GM12878 (cell line): ENCODE data around the gene ATP1B1. TPM values are rescaled to one million over a fixed set of nuclear protein-coding genes. Genes with fewer than 3 reads are reported as not detected.

Experiments
- ATAC-seq: fragments of 200-7000 bp; cut with Tn5 transposase; 3 replicates; pipeline ENCODE4 v1.9.1; 2020; ENCODE audit warnings: mild to moderate bottlenecking, moderate library complexity
- BruUV-seq: library from RNA; stranded (reverse); fragments of 400-500 nt; replicated peaks from 2 replicates; lab custom pipeline; 2021; lab: Mats Ljungman, UMichigan
- CTCF ChIA-PET: fragments of 300-600 bp; sonication (Branson Sonifier 250); formaldehyde crosslinking; extraction: SDS; loops from one replicate; lab custom pipeline; 2021; ENCODE audit warnings: inconsistent platforms; lab: Yijun Ruan, JAX
- POLR2A ChIA-PET: fragments of 350-600 bp; formaldehyde crosslinking; extraction: SDS; loops from one replicate; lab custom pipeline; 2021; ENCODE audit warnings: inconsistent platforms; lab: Charles Lee
- RAD21 ChIA-PET: fragments of 300-600 bp; sonication (Branson Sonifier 250); formaldehyde crosslinking; loops from one replicate; lab custom pipeline; 2023; ENCODE audit warnings: antibody characterized with exemption; ENCODE audit not compliant: unreplicated experiment; lab: Charles Lee
- SMC1A ChIA-PET: fragments of 300-600 bp; sonication (Branson Sonifier 250); formaldehyde crosslinking; loops from one replicate; lab custom pipeline; 2023; ENCODE audit not compliant: unreplicated experiment, uncharacterized antibody; lab: Charles Lee
- DNase-seq: peaks from one replicate; pipeline ENCODE4 v3.0.0-alpha.2; 2011; ENCODE audit warnings: low read depth, low spot score
- FAIRE-seq: peaks from 3 replicates; lab custom pipeline; 2011; peaks lifted over from hg19 to GRCh38; lab: Jason Lieb, UNC
- H2AFZ ChIP-seq: 2 replicates; pipeline ENCODE4 v1.6.0; 2011; ENCODE audit warnings: low read depth, low read length, control low read depth; ENCODE audit not compliant: control insufficient read depth
- H3K27ac ChIP-seq: 2 replicates; pipeline ENCODE4 v1.5.1; 2011; ENCODE audit warnings: control low read depth; ENCODE audit not compliant: control insufficient read depth, insufficient read depth
- H3K27me3 ChIP-seq, 2 experiments: replicated peaks in 1 of 2; 2 replicates each; pipeline versions ENCODE4 v1.6.0 to v1.6.1; 2011; ENCODE audit warnings: low read length in 1 of 2; ENCODE audit not compliant: control insufficient read depth in 2 of 2, insufficient read depth in 2 of 2
- H3K36me3 ChIP-seq, 2 experiments: 2 replicates each; pipeline ENCODE4 v1.5.1; 2011; ENCODE audit warnings: low read length in 1 of 2; ENCODE audit not compliant: control insufficient read depth in 2 of 2, insufficient read depth in 2 of 2
- H3K4me1 ChIP-seq: 2 replicates; pipeline ENCODE4 v1.6.1; 2011; ENCODE audit warnings: mild to moderate bottlenecking, low read length, moderate library complexity, mixed read lengths; ENCODE audit not compliant: control insufficient read depth, insufficient read depth
- H3K4me2 ChIP-seq: 2 replicates; pipeline ENCODE4 v1.6.0; 2011; ENCODE audit warnings: control low read depth; ENCODE audit not compliant: control insufficient read depth, insufficient read depth
- H3K4me3 ChIP-seq: fragments of 200-600 bp; sonication (generic); 2 replicates; pipeline ENCODE4 v1.5.1; 2016
- H3K79me2 ChIP-seq: 2 replicates; pipeline ENCODE4 v1.6.0; 2011; ENCODE audit warnings: low read length; ENCODE audit not compliant: control insufficient read depth, insufficient read depth
- H3K9ac ChIP-seq: 2 replicates; pipeline ENCODE4 v1.8.0; 2011; ENCODE audit warnings: low read length, control low read depth, mixed read lengths; ENCODE audit not compliant: control insufficient read depth, insufficient read depth
- H3K9me3 ChIP-seq: replicated peaks from 3 replicates; pipeline ENCODE4 v1.5.1; 2011; ENCODE audit warnings: mild to moderate bottlenecking, low read length; ENCODE audit not compliant: control insufficient read depth, insufficient read depth
- H4K20me1 ChIP-seq: 2 replicates; pipeline ENCODE4 v1.6.0; 2011; ENCODE audit not compliant: control insufficient read depth, insufficient read depth
- ATF7 ChIP-seq: fragments of 450-650 bp; IDR thresholded peaks from 2 replicates; pipeline ENCODE4 v1.6.1; 2016; ENCODE audit warnings: low read depth, mild to moderate bottlenecking
- BACH1 ChIP-seq: fragments of 450-650 bp; IDR thresholded peaks from 2 replicates; pipeline ENCODE4 v1.6.1; 2017; ENCODE audit warnings: mild to moderate bottlenecking, borderline replicate concordance
- BCLAF1 ChIP-seq: fragments of 450-650 bp; IDR thresholded peaks from 2 replicates; pipeline ENCODE4 v1.6.1; 2017; ENCODE audit warnings: antibody characterized with exemption, mild to moderate bottlenecking, moderate library complexity
- CREM ChIP-seq: IDR thresholded peaks from 2 replicates; pipeline ENCODE4 v1.6.1; 2014; ENCODE audit warnings: antibody characterized with exemption, low read depth
- EGR1 ChIP-seq, 2 experiments: IDR thresholded peaks; 1 replicate in 1 of 2; 2 replicates in 1 of 2; pipeline ENCODE4 v1.6.1; 2011 to 2012; ENCODE audit warnings: low read depth in 2 of 2, low read length in 2 of 2, borderline replicate concordance in 1 of 2, mild to moderate bottlenecking in 1 of 2, moderate library complexity in 1 of 2
- IKZF1 ChIP-seq: fragments of 450-650 bp; conservative IDR thresholded peaks from 2 replicates; pipeline ENCODE4 v1.6.1; 2017; ENCODE audit warnings: antibody characterized with exemption, mild to moderate bottlenecking
- KAT2A ChIP-seq: conservative IDR thresholded peaks from 2 replicates; pipeline ENCODE4 v1.6.1; 2011; ENCODE audit warnings: low read depth, low read length; ENCODE audit not compliant: control insufficient read depth
- KDM1A ChIP-seq: fragments of 200-600 bp; sonication (generic); IDR thresholded peaks from 2 replicates; pipeline ENCODE4 v1.6.1; 2016; ENCODE audit warnings: borderline replicate concordance
- MLLT1 ChIP-seq: fragments of 450-650 bp; IDR thresholded peaks from 2 replicates; pipeline ENCODE4 v1.6.1; 2016; ENCODE audit warnings: mild to moderate bottlenecking
- NBN ChIP-seq: fragments of 450-650 bp; IDR thresholded peaks from 2 replicates; pipeline ENCODE4 v1.6.1; 2016
- RAD21 ChIP-seq: IDR thresholded peaks from 2 replicates; pipeline ENCODE4 v1.6.1; 2011; ENCODE audit warnings: mild to moderate bottlenecking, low read depth, low read length, moderate library complexity; ENCODE audit not compliant: insufficient read depth
- RAD51 ChIP-seq: fragments of 450-650 bp; IDR thresholded peaks from 2 replicates; pipeline ENCODE4 v1.6.1; 2016; ENCODE audit warnings: moderate library complexity, mild to moderate bottlenecking, inconsistent platforms
- RBBP5 ChIP-seq: fragments of 200-600 bp; sonication (generic); conservative IDR thresholded peaks from 2 replicates; pipeline ENCODE4 v1.6.1; 2016
- SIN3A ChIP-seq: IDR thresholded peaks from 2 replicates; pipeline ENCODE4 v1.6.1; 2012; ENCODE audit warnings: low read depth, low read length, improper control_type of control experiment
- SMC3 ChIP-seq: IDR thresholded peaks from 2 replicates; pipeline ENCODE4 v1.6.1; 2011; ENCODE audit warnings: low read length, improper control_type of control experiment, borderline replicate concordance
- WRNIP1 ChIP-seq: IDR thresholded peaks from 2 replicates; pipeline ENCODE4 v1.6.1; 2011; ENCODE audit warnings: low read depth, low read length, improper control_type of control experiment, borderline replicate concordance
- YBX1 ChIP-seq: fragments of 450-650 bp; IDR thresholded peaks from 2 replicates; pipeline ENCODE4 v1.6.1; 2016; ENCODE audit warnings: antibody characterized with exemption
- ZZZ3 ChIP-seq: IDR thresholded peaks from 2 replicates; pipeline ENCODE4 v1.6.1; 2011; ENCODE audit warnings: low read depth; ENCODE audit not compliant: control insufficient read depth, insufficient read length
- WGBS: methylation state at CpG from one replicate; pipeline ENCODE4 v1.1.6; 2016; ENCODE audit warnings: low lambda C conversion rate; ENCODE audit not compliant: insufficient replicate concordance, insufficient coverage; ENCODE audit errors: missing lambda C conversion rate; 5-methylcytosine and 5-hydroxymethylcytosine counted together
- in situ Hi-C: fragments of 300-500 bp; cut with MboI; formaldehyde crosslinking; loops from 9 replicates; pipeline ENCODE4 v1.14.3; 2018; ENCODE audit warnings: mixed read lengths
- intact Hi-C: fragments of 100-400 bp; cut with micrococcal nuclease; formaldehyde crosslinking; loops from one replicate; pipeline ENCODE4 v1.14.2; 2022; ENCODE audit not compliant: unreplicated experiment
- polyA plus RNA-seq, 11 experiments: library from polyadenylated mRNA; depleted of rRNA in 4 of 11; unstranded in 6 of 11; stranded (reverse) in 5 of 11; fragments of >200 nt; fragmentation: Nextera tagmentation in 4 of 11; fragmentation: Illumina TruSeq in 1 of 11; extraction: Ambion mirVana in 4 of 11; extraction: Trizol in 1 of 11; gene quantifications; 1 replicate in 1 of 11; 2 replicates in 10 of 11; pipeline versions ENCODE4 v1.2.1 to v1.2.3, GENCODE V29; 2011 to 2016; ENCODE audit warnings: inconsistent platforms in 2 of 11, missing spikeins in 2 of 11, low read depth in 1 of 11
- total RNA-seq, 4 experiments: library from RNA; depleted of rRNA in 3 of 4; stranded (reverse); fragments of >200 nt in 3 of 4; fragmentation: Illumina TruSeq in 1 of 4; extraction: Trizol in 1 of 4; gene quantifications; 2 replicates each; pipeline versions ENCODE4 v1.2.1 to v1.2.3, GENCODE V29; 2013 to 2021
- TF ChIP-seq, protein P1 (sequence below): IDR thresholded peaks from 2 replicates; pipeline ENCODE4 v1.6.1; 2011; ENCODE audit warnings: mild to moderate bottlenecking, low read depth, low read length, moderate library complexity; ENCODE audit not compliant: insufficient replicate concordance

The ATP1B1 gene
- total and polyA plus RNA-seq, 10 of the 15 experiments (the other 5 are each of a cell fraction or from before 2014, with no cell fraction given) = 0.84 to 14.0 (median 1.4) TPM

- RAD21 ChIA-PET = interaction anchor here (0.7 to 6.8 kb wide), 36 partner anchors 7 to 767 kb away, joined by 3 to 135 read pairs (median 4); no protein-coding TSS in a partner anchor
- H3K36me3 ChIP-seq = peaks cover 0 to 4% of the 10 kb centered on the region in 2 experiments; a peak in 1 of 4 replicates
- in situ Hi-C loops = no loop called here
- POLR2A ChIA-PET = interaction anchor here (0.5 to 7.1 kb wide), 6 partner anchors 11 to 591 kb away, joined by 3 to 69 read pairs (median 4); no protein-coding TSS in a partner anchor
- no peak overlapping the region for H3K27ac ChIP-seq
- intact Hi-C loops = loop anchor here (2.0 to 5.0 kb wide), 6 partner anchors 62 to 507 kb away; no protein-coding TSS in a partner anchor
- no peak for FAIRE-seq
- H3K4me2 ChIP-seq = peak overlapping the region; percentile 38; the same call in 1 of the 2 replicates
- SMC1A ChIA-PET = interaction anchor here (0.6 to 15.1 kb wide), 50 partner anchors 9 to 875 kb away, joined by 3 to 188 read pairs (median 4); no protein-coding TSS in a partner anchor
- peaks cover under 1 to 6% of the 10 kb centered on the region in 2 experiments; a peak in 2 of 4 replicates for H3K27me3 ChIP-seq
- no peak overlapping the region for H3K9ac ChIP-seq
- H3K4me1 ChIP-seq = peaks cover 3% of the 10 kb centered on the region; the same call in 1 of the 2 replicates
- peak overlapping the region; percentile 29 for H2AFZ ChIP-seq
- BruUV-seq = no TSS peak
- H3K79me2 ChIP-seq = peaks cover 12% of the 10 kb centered on the region
- peak overlapping the region; percentile 15; the same call in 1 of the 2 replicates for H3K4me3 ChIP-seq
- no peaks in the 10 kb centered on the region for H4K20me1 ChIP-seq
- no peak for ATAC-seq
- no peak for DNase-seq
- H3K9me3 ChIP-seq = no peaks in the 10 kb centered on the region
- 35% methylated on average over 8 of the region's 8 CpGs for WGBS
- CTCF ChIA-PET = interaction anchor here (0.6 to 9.6 kb wide), 35 partner anchors 10 to 767 kb away, joined by 3 to 100 read pairs (median 4); no protein-coding TSS in a partner anchor
- TF ChIP-seq KAT2A (no peak), MLLT1 (peak; percentile 95), SMC3 (no peak), RAD51 (no peak), ATF7 (peak; percentile 6; the same call in 1 of the 2 replicates), BCLAF1 (no peak), IKZF1 (peak; percentile 22), CREM (peak; percentile 6; the same call in 1 of the 2 replicates), WRNIP1 (no peak), EGR1 (IDR thresholded peaks at IDR 0.05; ENCODE audit: borderline replicate concordance in 1 of 2, low read depth in 2 of 2, low read length in 2 of 2) (no peak), SIN3A (no peak), KDM1A (no peak), ZZZ3 (no peak), RAD21 (no peak), BACH1 (no peak), YBX1 (no peak), NBN (no peak), RBBP5 (no peak)
- TF ChIP-seq, protein P1, sequence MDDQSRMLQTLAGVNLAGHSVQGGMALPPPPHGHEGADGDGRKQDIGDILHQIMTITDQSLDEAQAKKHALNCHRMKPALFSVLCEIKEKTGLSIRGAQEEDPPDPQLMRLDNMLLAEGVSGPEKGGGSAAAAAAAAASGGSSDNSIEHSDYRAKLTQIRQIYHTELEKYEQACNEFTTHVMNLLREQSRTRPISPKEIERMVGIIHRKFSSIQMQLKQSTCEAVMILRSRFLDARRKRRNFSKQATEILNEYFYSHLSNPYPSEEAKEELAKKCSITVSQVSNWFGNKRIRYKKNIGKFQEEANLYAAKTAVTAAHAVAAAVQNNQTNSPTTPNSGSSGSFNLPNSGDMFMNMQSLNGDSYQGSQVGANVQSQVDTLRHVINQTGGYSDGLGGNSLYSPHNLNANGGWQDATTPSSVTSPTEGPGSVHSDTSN = no peak
Measured at GRCh38 chr1:169109561-169110134, 3.2 kb downstream of the ATP1B1 start.
